ENCODE results near the gene GRID2.
"Not testable (repeated sequence)": the region's sequence is repeated elsewhere in the genome, so short reads cannot be mapped to it uniquely, and the experiment has no call there.

The GRID2 gene

GRCh38 chr4:92303621-92304027 lies at the start of gene GRID2:
GRID2 (plus strand) TSS chr4:92303966.
- DNase-seq (ENCODE audit: low spot score) = no peak

- DNase-seq (ENCODE audit: low spot score) = no peak
These were observed 49.6 kb upstream of the GRID2 start for GRCh38 chr4:92253986-92254671.

GRCh38 chr4:92254767-92255442 lies 48.9 kb upstream of the GRID2 start:
- no peak for DNase-seq (ENCODE audit: low spot score)

GRCh38 chr4:92255920-92256244 lies 47.9 kb upstream of the GRID2 start:
- no peak for DNase-seq (ENCODE audit: low spot score)

- no peak for DNase-seq (ENCODE audit: low spot score)
These were observed 45.6 kb upstream of the GRID2 start for GRCh38 chr4:92257931-92258857.

- no peak for DNase-seq (ENCODE audit: low spot score)
These were observed 42.5 kb upstream of the GRID2 start for GRCh38 chr4:92261256-92261655.

- DNase-seq (ENCODE audit: low spot score) = no peak
These were observed 41.4 kb upstream of the GRID2 start for GRCh38 chr4:92262371-92262770.

- no peak for DNase-seq (ENCODE audit: low spot score)
These were observed 40.8 kb upstream of the GRID2 start for GRCh38 chr4:92263010-92263409.

- no peak for DNase-seq (ENCODE audit: low spot score)
These were observed 40.2 kb upstream of the GRID2 start for GRCh38 chr4:92263575-92263974.

- DNase-seq (ENCODE audit: low spot score) = no peak
These were observed 39.6 kb upstream of the GRID2 start for GRCh38 chr4:92264163-92264562.

- no peak for DNase-seq (ENCODE audit: low spot score)
These were observed 38.7 kb upstream of the GRID2 start for GRCh38 chr4:92265021-92265420.

- no peak for DNase-seq (ENCODE audit: low spot score)
These were observed 38.0 kb upstream of the GRID2 start for GRCh38 chr4:92265798-92266197.

- no peak for DNase-seq (ENCODE audit: low spot score)
These were observed 37.2 kb upstream of the GRID2 start for GRCh38 chr4:92266521-92266920.

GRCh38 chr4:92268642-92269041 lies 35.1 kb upstream of the GRID2 start:
- no peak for DNase-seq (ENCODE audit: low spot score)

- no peak for DNase-seq (ENCODE audit: low spot score)
These were observed 32.9 kb upstream of the GRID2 start for GRCh38 chr4:92270908-92271307.

- DNase-seq (ENCODE audit: low spot score) = not testable (repeated sequence)
These were observed 32.2 kb upstream of the GRID2 start for GRCh38 chr4:92271551-92271950.

- not testable (repeated sequence) for DNase-seq (ENCODE audit: low spot score)
These were observed 26.5 kb upstream of the GRID2 start for GRCh38 chr4:92277057-92277881.

- DNase-seq (ENCODE audit: low spot score) = no peak
These were observed 24.5 kb upstream of the GRID2 start for GRCh38 chr4:92279296-92279695.

- no peak for DNase-seq (ENCODE audit: low spot score)
These were observed 4.6 kb upstream of the GRID2 start for GRCh38 chr4:92299152-92299551.

- DNase-seq (ENCODE audit: low spot score) = no peak
These were observed 355 bp downstream of the GRID2 start for GRCh38 chr4:92304121-92304520.

GRCh38 chr4:92304606-92305005 lies 840 bp downstream of the GRID2 start:
- DNase-seq (ENCODE audit: low spot score) = no peak

All from CD4-positive, alpha-beta T cell treated with Interleukin-6 at 100 ng/mL for 8 hours (primary cell).